GM12864 (cell line): ENCODE measurements around the gene NHSL2.

Source experiments
- DNase-seq: peaks from one replicate; pipeline ENCODE4 v3.0.0-alpha.2; 2011; ENCODE audit warnings: low read depth
- H3K4me3 ChIP-seq: 2 replicates; pipeline ENCODE4 v1.5.1; 2011; ENCODE audit warnings: mild to moderate bottlenecking, low read depth, low read length, control low read depth
- TF ChIP-seq, protein P1 (sequence below): IDR thresholded peaks from 2 replicates; pipeline ENCODE4 v1.5.1; 2011; ENCODE audit warnings: low read depth, mild to moderate bottlenecking, moderate library complexity, low read length, control low read depth, inconsistent platforms; ENCODE audit errors: missing control alignments

NHSL2 gene

DNA sequence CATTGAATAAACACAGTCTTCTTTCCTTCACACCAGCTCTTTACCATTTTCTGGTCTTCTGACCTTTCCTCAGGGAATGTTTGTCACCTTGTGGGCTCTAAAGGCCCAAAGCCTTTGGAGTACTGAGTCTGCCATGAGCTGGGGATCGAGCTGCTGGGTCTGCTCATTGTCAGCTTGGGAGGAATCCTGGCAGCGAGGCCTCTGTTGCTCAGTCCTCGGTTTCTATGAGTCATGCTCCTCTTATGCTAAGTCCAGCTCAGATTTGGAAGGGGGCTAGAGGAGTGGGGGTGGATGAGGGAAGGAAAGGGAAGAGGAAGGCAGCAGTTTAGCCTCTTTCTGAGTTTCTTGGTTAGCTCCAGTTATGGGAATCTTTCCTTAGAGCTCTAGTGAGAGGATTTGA lies 31.1 kb downstream of the NHSL2 start:
- TF ChIP-seq, protein P1, sequence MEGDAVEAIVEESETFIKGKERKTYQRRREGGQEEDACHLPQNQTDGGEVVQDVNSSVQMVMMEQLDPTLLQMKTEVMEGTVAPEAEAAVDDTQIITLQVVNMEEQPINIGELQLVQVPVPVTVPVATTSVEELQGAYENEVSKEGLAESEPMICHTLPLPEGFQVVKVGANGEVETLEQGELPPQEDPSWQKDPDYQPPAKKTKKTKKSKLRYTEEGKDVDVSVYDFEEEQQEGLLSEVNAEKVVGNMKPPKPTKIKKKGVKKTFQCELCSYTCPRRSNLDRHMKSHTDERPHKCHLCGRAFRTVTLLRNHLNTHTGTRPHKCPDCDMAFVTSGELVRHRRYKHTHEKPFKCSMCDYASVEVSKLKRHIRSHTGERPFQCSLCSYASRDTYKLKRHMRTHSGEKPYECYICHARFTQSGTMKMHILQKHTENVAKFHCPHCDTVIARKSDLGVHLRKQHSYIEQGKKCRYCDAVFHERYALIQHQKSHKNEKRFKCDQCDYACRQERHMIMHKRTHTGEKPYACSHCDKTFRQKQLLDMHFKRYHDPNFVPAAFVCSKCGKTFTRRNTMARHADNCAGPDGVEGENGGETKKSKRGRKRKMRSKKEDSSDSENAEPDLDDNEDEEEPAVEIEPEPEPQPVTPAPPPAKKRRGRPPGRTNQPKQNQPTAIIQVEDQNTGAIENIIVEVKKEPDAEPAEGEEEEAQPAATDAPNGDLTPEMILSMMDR, result no peak
- DNase-seq, result no peak
- no peak overlapping the region for H3K4me3 ChIP-seq

DNA sequence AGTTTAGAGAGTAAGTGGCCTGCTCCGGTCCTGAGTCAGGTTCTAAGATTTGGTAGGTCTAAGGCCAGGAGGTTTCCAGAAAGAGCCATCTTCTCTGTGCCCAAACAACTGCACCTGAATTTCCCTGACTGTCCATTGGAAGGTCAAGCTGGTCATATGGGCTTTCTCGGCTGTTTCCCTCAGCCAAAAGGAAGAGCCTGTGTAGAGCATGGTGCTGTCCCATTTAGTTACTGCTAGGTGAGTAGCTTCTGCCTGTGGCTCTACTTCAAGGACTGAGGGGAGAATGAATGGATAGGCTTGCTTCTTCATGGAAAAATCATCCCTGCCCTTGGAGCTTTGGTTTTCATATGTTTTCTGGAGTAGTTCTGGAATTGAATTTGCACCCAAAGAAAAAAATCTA lies 33.7 kb downstream of the NHSL2 start:
- H3K4me3 ChIP-seq, result no peak overlapping the region
- TF ChIP-seq, protein P1, result no peak
- no peak for DNase-seq

DNA sequence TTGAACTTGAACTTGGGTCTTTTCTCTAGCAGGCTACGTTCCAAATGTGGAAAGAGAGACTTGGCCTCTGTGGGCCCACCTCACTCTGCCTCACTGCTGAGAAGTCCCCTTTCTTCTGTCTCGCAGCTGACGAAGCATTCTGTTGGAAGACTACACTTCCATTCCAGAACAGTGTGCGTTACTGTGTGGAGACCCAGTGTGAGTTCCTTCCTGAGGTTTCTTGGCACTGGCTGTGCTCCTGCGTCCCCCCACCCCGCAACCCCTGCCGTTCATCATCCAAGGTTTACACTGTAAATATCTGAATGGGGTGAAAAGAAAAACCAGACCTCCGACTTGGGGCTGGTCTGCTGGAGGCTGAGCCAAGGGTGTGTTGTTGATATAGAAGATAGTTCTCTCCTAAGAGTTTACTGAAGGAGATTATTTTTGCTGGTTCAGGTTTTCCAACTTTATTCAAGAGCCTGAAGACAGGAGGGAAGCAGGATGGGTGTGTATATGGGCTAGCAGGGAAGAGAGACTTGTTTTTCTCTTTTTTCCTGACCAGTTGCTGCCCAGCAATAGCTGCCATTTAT lies 34.7 kb downstream of the NHSL2 start:
- TF ChIP-seq, protein P1, result no peak
- DNase-seq, result no peak
- H3K4me3 ChIP-seq, result no peak overlapping the region

DNA sequence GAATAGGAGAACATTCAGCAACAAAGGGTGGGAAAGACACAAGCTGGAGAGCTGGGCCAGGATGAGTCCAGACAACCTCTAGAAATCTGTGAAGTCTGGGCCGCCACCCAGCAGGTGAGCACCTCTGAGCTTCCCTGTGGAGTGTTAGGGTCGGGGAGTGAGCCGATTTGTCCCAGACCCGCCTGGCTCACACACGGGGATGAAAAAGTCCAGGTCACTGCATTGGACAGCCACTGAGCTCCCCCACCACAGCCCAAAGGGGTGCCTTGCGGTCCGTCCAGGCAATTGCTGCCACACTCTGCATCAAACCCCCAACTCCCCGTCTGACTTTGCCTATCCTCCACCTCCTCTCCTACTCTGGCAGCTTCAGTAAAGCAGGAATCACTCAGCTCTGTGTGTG lies 38.7 kb downstream of the NHSL2 start:
- TF ChIP-seq, protein P1, result no peak
- no peak overlapping the region for H3K4me3 ChIP-seq
- DNase-seq, result no peak

DNA sequence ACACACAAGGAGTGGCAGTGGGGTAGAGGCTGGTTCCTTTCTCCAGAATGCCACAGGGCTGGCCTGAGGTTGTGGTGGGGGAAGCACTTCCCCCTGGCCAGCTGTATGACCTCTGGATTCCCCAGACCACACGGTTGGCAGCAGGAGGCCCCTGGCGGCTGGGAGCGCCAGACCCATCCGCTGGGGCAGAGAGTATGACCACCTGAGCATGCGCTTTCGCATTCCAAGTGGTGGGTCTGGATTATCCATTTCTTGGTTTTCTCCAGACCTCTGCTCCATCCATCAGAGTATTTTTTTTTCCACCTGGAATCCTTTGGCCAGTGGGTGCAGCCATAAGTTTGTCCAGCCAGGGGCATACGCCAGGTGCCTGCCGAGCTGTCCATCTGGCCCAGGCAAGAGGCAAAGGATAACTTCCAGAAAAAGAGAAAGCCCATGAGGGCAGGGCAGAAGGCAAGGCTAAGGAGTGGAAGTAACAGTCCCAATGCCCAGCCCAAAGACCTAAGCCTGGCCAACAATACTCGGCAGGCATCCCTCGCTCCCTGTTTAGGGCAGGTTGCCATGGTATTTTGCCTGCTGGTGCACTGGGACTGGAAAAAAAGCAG lies 39.3 kb downstream of the NHSL2 start:
- DNase-seq, result no peak
- TF ChIP-seq, protein P1, result no peak
- H3K4me3 ChIP-seq, result no peak overlapping the region

DNA sequence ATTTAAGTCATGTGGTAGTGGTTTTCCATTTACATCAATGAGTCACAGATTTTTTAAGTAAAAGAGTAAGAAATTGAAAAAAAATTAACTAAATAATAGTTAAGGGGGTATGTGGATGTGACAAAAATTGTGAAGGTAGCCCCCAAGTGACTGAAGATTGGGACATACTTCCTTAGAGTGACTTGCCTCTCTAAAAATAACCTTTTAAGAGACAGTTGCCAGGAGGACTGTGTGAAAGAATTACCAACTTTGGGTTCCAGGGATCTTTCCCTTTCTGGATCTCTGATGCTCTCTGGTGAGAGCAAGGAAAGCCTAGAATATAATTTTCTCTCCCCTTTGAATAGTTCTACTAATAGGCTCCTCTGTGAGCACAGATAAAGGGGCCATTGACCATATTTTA lies 42.7 kb downstream of the NHSL2 start:
- TF ChIP-seq, protein P1, result no peak
- no peak for DNase-seq

DNA sequence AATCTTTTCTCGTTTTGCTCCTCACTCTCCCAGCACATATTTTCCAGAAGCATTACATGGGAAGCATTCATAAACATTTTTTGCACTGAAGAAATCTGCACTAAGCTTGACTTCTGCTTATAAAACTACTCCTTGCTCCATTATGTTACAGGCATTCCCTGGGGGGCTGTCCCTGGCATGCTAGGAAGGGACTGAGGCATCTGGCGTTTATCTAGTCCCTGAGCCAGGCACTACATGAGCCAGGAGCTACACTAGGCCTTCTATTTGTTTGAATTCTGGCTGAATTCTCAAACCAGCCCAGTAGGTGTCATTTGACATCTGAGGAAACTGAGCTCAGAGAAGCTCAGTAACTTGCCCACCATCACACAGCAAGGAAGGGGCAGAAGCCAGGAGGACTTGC lies 43.3 kb downstream of the NHSL2 start:
- no peak for DNase-seq
- TF ChIP-seq, protein P1, result no peak
- H3K4me3 ChIP-seq, result no peak overlapping the region

More for the DNA sequence above, 42.7 kb downstream of the NHSL2 start:
- H3K4me3 ChIP-seq, result no peak overlapping the region
